ENCODE results near the gene ADAMTS1.

ADAMTS1 gene

GRCh38 chr21:26813426-26813998 lies 31.7 kb downstream of the ADAMTS1 start:
- no peak for DNase-seq (ENCODE audit: low read depth in 2 of 2)

DNA sequence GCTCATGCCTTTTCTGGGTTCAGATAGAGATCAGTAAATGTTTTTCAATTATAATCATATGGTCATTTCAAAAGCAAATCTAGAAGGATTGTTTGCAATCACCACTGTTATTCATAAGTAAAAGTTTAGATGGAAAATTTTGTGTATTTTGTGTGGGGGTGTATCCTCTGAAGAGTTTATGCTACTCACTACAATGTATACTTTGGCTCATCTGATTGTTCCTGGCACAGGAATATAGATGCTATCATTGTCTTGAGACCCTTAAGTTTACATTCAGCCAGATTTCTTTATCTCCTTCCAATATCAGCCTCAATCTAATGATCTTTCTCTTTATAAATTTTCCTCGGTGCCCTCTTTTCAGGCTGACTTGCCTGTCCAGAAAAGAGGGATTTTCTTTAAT lies 33.0 kb downstream of the ADAMTS1 start:
- DNase-seq (ENCODE audit: low read depth in 2 of 2): no peak

DNA sequence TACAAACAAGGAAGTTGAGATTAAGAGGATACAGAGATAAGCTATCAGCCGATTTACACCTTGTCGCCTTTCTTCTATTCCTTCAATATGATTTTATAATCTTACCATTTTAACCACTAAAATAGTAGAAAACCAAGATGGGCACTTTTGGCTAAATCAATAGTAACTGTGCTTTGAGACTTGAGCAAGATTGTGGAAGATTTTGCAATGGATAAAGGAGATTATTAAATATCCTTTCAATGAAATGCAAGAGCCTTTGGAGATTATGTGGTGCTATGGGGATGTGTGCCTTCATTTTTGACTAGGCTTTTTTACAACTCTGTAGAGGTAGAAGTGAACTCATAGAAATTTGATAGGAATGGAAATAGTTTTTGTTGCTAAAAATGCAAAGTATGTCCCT lies 33.7 kb downstream of the ADAMTS1 start:
- no peak for DNase-seq (ENCODE audit: low read depth in 2 of 2)

DNA sequence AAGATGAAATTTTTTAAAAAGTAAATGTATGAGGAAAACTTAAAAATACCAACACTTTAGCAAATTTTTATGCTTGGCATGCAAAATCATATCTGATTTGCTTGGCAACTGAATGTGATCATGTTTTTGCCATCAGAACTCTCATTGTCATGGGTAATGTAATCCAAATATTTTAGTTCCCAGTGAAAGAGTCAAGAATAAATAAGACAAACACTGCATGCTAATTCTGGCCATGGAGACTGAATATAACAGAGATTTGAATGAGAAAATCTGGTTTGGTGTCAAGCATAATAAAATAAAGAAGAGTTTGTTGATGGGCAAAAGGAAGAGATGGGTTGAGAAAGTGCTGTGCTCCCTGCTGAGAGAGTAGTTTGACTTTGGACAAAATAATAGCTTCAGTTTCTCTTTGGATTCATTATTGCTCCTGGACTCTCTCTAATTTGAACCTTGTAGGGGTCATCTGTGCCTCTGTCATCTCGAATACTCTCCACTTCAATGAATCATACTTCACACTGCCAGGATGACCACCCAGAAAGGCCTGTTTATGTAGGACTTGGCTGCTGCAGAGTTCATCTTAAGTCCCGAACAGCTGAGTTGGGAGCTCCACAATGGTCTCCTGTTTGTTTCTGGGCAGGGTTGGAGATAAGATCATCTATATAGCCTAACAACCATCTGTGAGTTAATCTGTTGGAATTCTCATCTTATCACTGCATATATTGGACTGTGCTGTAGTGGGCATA lies 34.4 kb downstream of the ADAMTS1 start:
- no peak for DNase-seq (ENCODE audit: low read depth in 2 of 2)

DNA sequence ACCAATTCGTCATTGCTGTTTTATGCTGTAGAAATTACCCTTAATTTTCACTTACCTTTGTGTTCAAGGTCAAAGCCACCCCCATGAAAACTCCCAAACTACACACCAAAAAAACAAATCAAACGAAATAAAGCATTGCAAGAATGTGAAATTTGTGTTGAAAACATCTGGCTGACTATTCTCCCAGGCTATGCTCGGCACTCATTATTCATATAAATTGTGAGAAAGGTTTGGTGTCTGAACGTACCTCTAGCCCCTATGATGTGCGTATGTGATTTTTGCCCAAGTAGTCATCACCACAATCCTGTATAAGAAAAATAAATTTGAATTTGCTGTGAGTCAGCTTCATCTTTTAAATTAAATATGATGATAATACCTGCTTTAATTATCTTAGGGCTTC lies 34.9 kb downstream of the ADAMTS1 start:
- no peak for DNase-seq (ENCODE audit: low read depth in 2 of 2)

GRCh38 chr21:26809745-26810144 lies 35.5 kb downstream of the ADAMTS1 start:
- no peak for DNase-seq (ENCODE audit: low read depth in 2 of 2)

- DNase-seq (ENCODE audit: low read depth in 2 of 2): no peak
These were observed 38.4 kb downstream of the ADAMTS1 start for GRCh38 chr21:26806801-26807295.

DNA sequence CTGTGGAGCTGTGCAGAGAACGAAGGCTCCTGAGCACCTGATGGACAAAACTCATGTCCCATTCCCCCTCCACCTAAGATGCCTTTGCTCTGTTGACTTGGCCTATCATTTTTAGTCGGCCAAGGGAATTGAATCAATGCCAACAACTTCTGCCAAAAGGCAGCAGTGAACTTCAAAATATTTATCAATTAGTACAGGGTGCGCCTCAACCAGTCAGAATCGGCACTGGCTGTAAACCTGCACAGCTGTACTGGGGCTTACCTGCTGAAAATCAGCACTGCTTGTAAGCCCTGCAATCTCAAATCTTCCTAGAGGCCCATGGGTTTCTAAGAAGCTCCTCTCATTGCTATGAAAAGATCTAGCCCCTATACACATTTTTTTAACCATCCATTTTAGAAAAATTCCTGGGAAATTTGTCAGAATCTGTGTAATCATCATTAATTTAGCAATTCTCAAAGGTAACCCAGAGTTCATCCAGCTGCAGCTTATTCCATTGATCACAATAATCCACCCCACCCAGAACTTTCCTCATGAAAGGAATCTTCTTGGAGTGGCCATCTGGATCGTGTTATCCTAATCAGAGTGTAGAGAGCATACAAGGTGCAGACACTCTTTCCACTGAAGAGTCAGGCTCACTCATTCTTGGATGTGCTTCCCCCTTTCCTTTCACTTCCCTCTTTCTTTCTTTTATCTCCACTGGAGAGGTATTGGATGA lies 40.2 kb downstream of the ADAMTS1 start:
- DNase-seq (ENCODE audit: low read depth in 2 of 2): no peak

- DNase-seq (ENCODE audit: low read depth in 2 of 2): no peak
These were observed 43.7 kb downstream of the ADAMTS1 start for GRCh38 chr21:26801498-26801897.

DNA sequence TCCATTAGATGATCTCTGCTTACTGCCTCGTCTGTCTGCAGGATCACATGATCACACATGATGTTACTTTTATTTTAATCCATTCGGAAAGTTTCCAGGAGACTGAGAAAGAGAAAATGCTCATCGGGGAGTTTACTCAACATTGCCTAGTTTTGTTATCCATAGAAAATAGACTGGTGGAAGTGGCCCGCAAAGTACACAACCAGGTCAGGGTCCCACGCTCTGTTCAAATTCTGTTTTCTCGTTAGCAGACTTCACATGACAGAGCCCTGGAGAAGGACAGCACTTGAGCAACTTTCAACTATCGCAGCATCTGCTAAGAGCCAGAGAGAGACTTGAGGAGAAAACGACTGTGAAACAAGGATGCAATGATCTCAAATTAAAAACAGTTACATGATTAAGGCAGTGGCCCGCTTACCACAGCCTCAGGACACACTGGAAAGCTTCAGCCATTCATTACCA lies 44.2 kb downstream of the ADAMTS1 start:
- no peak for DNase-seq (ENCODE audit: low read depth in 2 of 2)

GRCh38 chr21:26800455-26800854 lies 44.8 kb downstream of the ADAMTS1 start:
- no peak for DNase-seq (ENCODE audit: low read depth in 2 of 2)

DNA sequence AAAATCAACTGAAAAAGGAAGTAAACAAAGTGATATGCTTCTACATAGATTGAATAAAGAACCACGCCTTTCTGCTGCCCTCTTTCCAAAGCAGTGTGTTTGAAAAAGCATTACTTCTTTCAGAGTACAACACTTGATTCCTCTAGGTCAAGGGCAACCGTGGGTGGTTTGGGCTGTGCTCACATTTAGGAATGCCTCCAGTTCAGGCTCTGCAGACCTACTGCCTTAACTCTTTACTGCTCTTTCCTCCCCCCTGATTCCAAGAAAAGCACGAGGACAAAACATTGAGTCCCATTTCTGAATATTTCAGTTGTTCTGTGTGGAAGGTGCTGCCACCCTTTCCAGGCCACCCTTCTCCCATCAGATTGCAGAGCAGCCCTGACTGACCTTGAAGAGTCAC lies 45.2 kb downstream of the ADAMTS1 start:
- DNase-seq (ENCODE audit: low read depth in 2 of 2): no peak

- DNase-seq (ENCODE audit: low read depth in 2 of 2): no peak
These were observed 46.1 kb downstream of the ADAMTS1 start for GRCh38 chr21:26798856-26799751.

DNA sequence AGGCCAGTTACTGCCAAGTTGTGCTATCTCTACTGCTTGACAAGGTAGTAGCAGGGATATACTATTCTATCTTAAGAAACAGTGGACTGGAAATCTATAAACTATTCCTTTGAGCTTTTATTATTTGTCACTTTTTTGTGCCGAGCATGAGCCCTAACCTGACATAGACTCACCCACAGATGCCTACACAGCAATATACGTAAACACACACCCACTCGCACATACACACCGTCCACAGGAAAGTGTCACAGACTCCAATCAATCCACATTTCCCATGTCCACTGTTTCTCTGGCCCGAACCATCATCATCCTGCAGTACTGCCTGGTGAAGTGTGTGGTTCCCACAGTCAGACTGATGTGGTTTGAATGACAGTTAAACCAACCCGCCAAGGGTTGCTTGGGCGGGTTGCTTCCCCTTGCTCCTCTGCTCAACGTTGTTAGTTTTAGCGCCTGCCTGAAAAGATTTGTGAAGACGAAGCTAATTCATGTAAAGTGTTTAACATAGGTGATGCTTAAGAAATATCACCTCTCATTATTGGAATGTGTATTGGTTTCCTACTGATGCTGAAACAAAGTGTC lies 47.2 kb downstream of the ADAMTS1 start:
- DNase-seq (ENCODE audit: low read depth in 2 of 2): no peak

- no peak for DNase-seq (ENCODE audit: low read depth in 2 of 2)
These were observed 49.3 kb downstream of the ADAMTS1 start for GRCh38 chr21:26795866-26796329.

DNA sequence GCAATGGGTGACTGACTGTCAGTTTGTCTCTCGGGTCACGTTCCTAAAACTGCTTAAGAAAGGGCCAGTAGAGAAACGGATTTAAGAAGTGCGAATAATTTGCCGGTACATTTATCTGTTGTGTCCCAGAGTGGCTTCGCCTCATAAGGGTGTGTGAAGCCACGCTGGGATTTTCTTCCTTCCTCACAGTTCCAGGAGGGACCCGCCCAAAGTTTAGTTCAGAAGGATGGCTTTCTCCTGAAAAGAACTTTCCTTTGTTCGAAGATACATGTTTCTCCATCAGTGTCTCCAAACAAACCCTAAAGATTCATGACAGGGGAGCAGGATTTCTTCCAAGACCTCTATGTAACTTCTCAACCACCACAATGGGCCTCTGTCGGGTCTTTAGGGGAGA lies 49.8 kb downstream of the ADAMTS1 start:
- no peak for DNase-seq (ENCODE audit: low read depth in 2 of 2)

DNA sequence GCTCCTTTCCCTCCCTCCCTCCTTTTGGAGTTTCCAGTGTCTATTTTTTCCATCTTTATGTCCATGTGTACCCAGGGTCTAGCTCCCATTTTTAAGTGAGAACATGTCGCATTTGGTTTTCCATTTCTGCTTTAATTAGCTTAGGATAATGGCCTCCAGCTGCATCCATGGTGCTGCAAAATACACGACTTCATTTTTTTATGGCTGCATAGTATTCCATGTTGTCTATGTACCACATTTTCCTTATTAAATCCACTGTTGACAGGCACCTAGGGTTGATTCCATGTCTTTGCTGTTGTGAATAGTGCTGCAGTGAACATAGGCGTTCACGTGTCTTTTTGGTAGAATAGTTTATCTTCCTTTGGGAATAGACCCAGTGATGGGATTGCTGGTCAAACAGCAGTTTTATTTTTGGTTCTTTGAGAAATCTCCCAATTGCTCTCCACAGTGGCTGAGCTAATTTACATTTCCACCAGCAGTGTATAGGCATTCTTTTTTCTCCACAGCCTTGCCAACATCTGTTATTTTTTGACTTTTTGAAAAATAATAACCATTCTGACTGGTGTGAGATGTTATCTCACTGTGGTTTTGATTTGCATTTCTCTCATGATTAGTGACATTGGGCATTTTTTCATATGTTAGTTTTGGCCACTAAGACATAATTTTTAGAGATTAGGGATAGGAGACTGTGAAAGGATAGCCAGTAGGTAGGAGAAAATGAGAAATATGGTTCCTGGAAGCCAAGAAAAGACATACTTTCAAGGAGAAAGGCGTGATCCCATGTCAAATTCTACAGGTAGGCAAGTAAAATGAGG lies 50.4 kb downstream of the ADAMTS1 start:
- no peak for DNase-seq (ENCODE audit: low read depth in 2 of 2)

- DNase-seq (ENCODE audit: low read depth in 2 of 2): no peak
These were observed 54.9 kb downstream of the ADAMTS1 start for GRCh38 chr21:26790296-26790695.

- no peak for DNase-seq (ENCODE audit: low read depth in 2 of 2)
These were observed 56.4 kb downstream of the ADAMTS1 start for GRCh38 chr21:26788790-26789189.

Measured in stimulated activated CD4-positive, alpha-beta T cell treated with anti-CD3 and anti-CD28 coated beads, Interleukin-1b, Interleukin-23, amount 100 ng/mL, for 4 hours (primary cell).